ENCODE results near the gene WLS.

Gene WLS

GRCh38 chr1:68149110-68149798 is 83.1 kb downstream of the WLS start:
- Mint-ChIP-seq H3K9me3 (no peaks in the 10 kb centered on the region), H3K4me3 (no peak overlapping the region), H3K4me1 (ENCODE audit: low read depth) (no peaks in the 10 kb centered on the region), H3K27me3 (no peaks in the 10 kb centered on the region), H3K36me3 (ENCODE audit: low read depth) (no peaks in the 10 kb centered on the region), H3K27ac (no peak overlapping the region)
- no peak for DNase-seq

- H3K27me3 Mint-ChIP-seq, result no peaks in the 10 kb centered on the region
- no peak overlapping the region for H3K27ac Mint-ChIP-seq
- H3K4me3 Mint-ChIP-seq, result no peak overlapping the region
- H3K36me3 Mint-ChIP-seq (ENCODE audit: low read depth), result no peaks in the 10 kb centered on the region
- DNase-seq, result no peak
- H3K9me3 Mint-ChIP-seq, result no peaks in the 10 kb centered on the region
- H3K4me1 Mint-ChIP-seq (ENCODE audit: low read depth), result no peaks in the 10 kb centered on the region
Measured at GRCh38 chr1:68148631-68149030, 83.7 kb downstream of the WLS start.

- H3K36me3 Mint-ChIP-seq (ENCODE audit: low read depth), result no peaks in the 10 kb centered on the region
- no peak for DNase-seq
- H3K9me3 Mint-ChIP-seq, result no peaks in the 10 kb centered on the region
- H3K4me1 Mint-ChIP-seq (ENCODE audit: low read depth), result no peaks in the 10 kb centered on the region
- no peaks in the 10 kb centered on the region for H3K27me3 Mint-ChIP-seq
- H3K27ac Mint-ChIP-seq, result no peak overlapping the region
- H3K4me3 Mint-ChIP-seq, result no peak overlapping the region
Measured at GRCh38 chr1:68147534-68148171, 84.7 kb downstream of the WLS start.

- no peak overlapping the region for H3K4me3 Mint-ChIP-seq
- no peak overlapping the region for H3K27ac Mint-ChIP-seq
Measured at GRCh38 chr1:68145418-68146126, 86.8 kb downstream of the WLS start.

GRCh38 chr1:68144856-68145255 is 87.5 kb downstream of the WLS start:
- H3K4me3 Mint-ChIP-seq, result no peak overlapping the region
- no peaks in the 10 kb centered on the region for H3K36me3 Mint-ChIP-seq (ENCODE audit: low read depth)
- H3K9me3 Mint-ChIP-seq, result no peaks in the 10 kb centered on the region
- H3K4me1 Mint-ChIP-seq (ENCODE audit: low read depth), result no peaks in the 10 kb centered on the region
- H3K27me3 Mint-ChIP-seq, result peaks cover 2% of the 10 kb centered on the region
- no peak for DNase-seq
- no peak overlapping the region for H3K27ac Mint-ChIP-seq

More at GRCh38 chr1:68145418-68146126, 86.8 kb downstream of the WLS start:
- Mint-ChIP-seq H3K36me3 (ENCODE audit: low read depth) (no peaks in the 10 kb centered on the region), H3K4me1 (ENCODE audit: low read depth) (no peaks in the 10 kb centered on the region), H3K9me3 (no peaks in the 10 kb centered on the region), H3K27me3 (peaks cover 2% of the 10 kb centered on the region)
- DNase-seq, result no peak

GRCh38 chr1:68143633-68144032 is 88.7 kb downstream of the WLS start:
- no peak for DNase-seq
- Mint-ChIP-seq H3K27ac (no peak overlapping the region), H3K4me3 (no peak overlapping the region), H3K27me3 (peaks cover 2% of the 10 kb centered on the region), H3K9me3 (no peaks in the 10 kb centered on the region), H3K36me3 (ENCODE audit: low read depth) (no peaks in the 10 kb centered on the region), H3K4me1 (ENCODE audit: low read depth) (no peaks in the 10 kb centered on the region)

GRCh38 chr1:68142461-68142860 is 89.9 kb downstream of the WLS start:
- Mint-ChIP-seq H3K4me3 (no peak overlapping the region), H3K4me1 (ENCODE audit: low read depth) (no peaks in the 10 kb centered on the region), H3K27me3 (peaks cover 2% of the 10 kb centered on the region), H3K36me3 (ENCODE audit: low read depth) (no peaks in the 10 kb centered on the region), H3K27ac (no peak overlapping the region), H3K9me3 (no peaks in the 10 kb centered on the region)
- no peak for DNase-seq

- Mint-ChIP-seq H3K27ac (no peak overlapping the region), H3K4me1 (ENCODE audit: low read depth) (no peaks in the 10 kb centered on the region), H3K4me3 (no peak overlapping the region), H3K36me3 (ENCODE audit: low read depth) (no peaks in the 10 kb centered on the region), H3K27me3 (peaks cover 2% of the 10 kb centered on the region), H3K9me3 (no peaks in the 10 kb centered on the region)
- DNase-seq, result no peak
Measured at GRCh38 chr1:68142036-68142435, 90.3 kb downstream of the WLS start.

GRCh38 chr1:68141071-68142021 is 91.0 kb downstream of the WLS start:
- Mint-ChIP-seq H3K4me1 (ENCODE audit: low read depth) (no peaks in the 10 kb centered on the region), H3K9me3 (no peaks in the 10 kb centered on the region), H3K27me3 (peaks cover 2% of the 10 kb centered on the region), H3K36me3 (ENCODE audit: low read depth) (no peaks in the 10 kb centered on the region), H3K4me3 (no peak overlapping the region), H3K27ac (no peak overlapping the region)
- DNase-seq, result no peak

- Mint-ChIP-seq H3K27me3 (peaks cover 2% of the 10 kb centered on the region), H3K4me3 (no peak overlapping the region), H3K27ac (no peak overlapping the region), H3K9me3 (no peaks in the 10 kb centered on the region), H3K36me3 (ENCODE audit: low read depth) (no peaks in the 10 kb centered on the region), H3K4me1 (ENCODE audit: low read depth) (no peaks in the 10 kb centered on the region)
- DNase-seq, result no peak
Measured at GRCh38 chr1:68140536-68140935, 91.8 kb downstream of the WLS start.

- Mint-ChIP-seq H3K4me3 (no peak overlapping the region), H3K9me3 (no peaks in the 10 kb centered on the region), H3K4me1 (ENCODE audit: low read depth) (no peaks in the 10 kb centered on the region), H3K27ac (no peak overlapping the region), H3K36me3 (ENCODE audit: low read depth) (no peaks in the 10 kb centered on the region), H3K27me3 (peaks cover 2% of the 10 kb centered on the region)
- no peak for DNase-seq
Measured at GRCh38 chr1:68136187-68136586, 96.1 kb downstream of the WLS start.

- no peak for DNase-seq
- H3K36me3 Mint-ChIP-seq (ENCODE audit: low read depth), result no peaks in the 10 kb centered on the region
- H3K9me3 Mint-ChIP-seq, result no peaks in the 10 kb centered on the region
- no peaks in the 10 kb centered on the region for H3K4me1 Mint-ChIP-seq (ENCODE audit: low read depth)
- no peak overlapping the region for H3K4me3 Mint-ChIP-seq
- H3K27me3 Mint-ChIP-seq, result no peaks in the 10 kb centered on the region
- H3K27ac Mint-ChIP-seq, result no peak overlapping the region
Measured at GRCh38 chr1:68132426-68133130, 99.7 kb downstream of the WLS start.

- Mint-ChIP-seq H3K27ac (no peak overlapping the region), H3K4me3 (no peak overlapping the region), H3K27me3 (no peaks in the 10 kb centered on the region), H3K36me3 (ENCODE audit: low read depth) (no peaks in the 10 kb centered on the region), H3K9me3 (no peaks in the 10 kb centered on the region), H3K4me1 (ENCODE audit: low read depth) (no peaks in the 10 kb centered on the region)
- DNase-seq, result no peak
Measured at GRCh38 chr1:68131261-68131660, 101.1 kb downstream of the WLS start.

All from activated T-cell treated with anti-CD3 and anti-CD28 coated beads, Interleukin-2, amount 50 U/mL, for 24 hours (primary cell).